GM18951 (cell line): ENCODE results near the gene TTYH3.

Experiments used
- POLR2A ChIP-seq: IDR thresholded peaks from 4 replicates; pipeline ENCODE4 v1.6.1; 2011; ENCODE audit warnings: mild to moderate bottlenecking; ENCODE audit not compliant: insufficient read length, insufficient read depth; ENCODE audit errors: extremely low read depth
- in situ Hi-C: fragments of 300-500 bp; cut with MboI; formaldehyde crosslinking; loops from one replicate; pipeline ENCODE4 v1.12.0; 2022; ENCODE audit warnings: low sequenced_read_pairs, mixed read lengths, inconsistent platforms; ENCODE audit not compliant: unreplicated experiment

Gene TTYH3

DNA sequence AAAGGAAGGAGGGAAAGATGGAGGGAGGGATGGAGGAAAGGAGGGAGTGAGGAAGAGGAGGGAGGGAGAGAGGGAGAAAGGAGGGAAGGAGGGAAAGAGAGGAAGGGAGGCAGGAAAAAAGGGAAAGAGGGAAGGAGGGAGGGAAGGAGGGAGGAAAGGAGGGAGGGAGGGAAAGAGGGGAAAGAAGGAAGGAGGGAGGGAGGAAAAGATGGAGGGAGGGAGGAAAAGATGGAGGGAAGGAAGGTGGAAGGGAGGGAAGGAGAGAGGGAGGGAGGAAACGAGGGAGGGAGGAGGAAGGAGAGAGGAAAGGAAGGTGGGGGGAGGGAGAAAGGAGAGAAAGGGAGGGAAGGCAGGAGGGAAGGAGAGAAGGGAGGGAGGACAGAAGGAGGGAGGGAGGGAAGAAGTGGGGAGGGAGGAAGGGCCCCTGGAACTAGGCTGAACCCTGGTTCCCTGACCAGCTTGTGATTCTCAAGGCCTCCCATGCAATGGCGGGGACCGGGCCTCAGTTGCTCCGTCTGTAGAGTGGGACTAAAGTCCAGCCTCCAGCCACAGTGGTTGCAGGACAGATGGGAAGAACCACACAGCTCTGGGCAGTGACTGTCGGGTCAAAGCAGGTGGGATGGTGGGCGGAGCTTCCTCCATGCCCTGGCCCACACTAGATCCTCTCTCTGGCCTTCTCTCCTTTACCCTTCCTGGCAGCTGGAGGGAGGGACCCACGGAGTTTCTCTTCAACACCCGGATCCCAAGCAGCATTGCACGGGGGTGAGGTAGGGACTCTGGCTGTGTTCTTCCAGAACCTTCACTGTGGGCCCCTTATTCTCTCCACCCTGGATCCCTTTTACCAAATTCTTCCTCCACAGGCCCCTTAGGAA, 4.3 kb upstream of the TTYH3 start:
- TF ChIP-seq POLR2A: no peak
- in situ Hi-C loops: no loop called here

GRCh38 chr7:2628130-2628482, 3.7 kb upstream of the TTYH3 start:
- in situ Hi-C loops: no loop called here
- TF ChIP-seq POLR2A: no peak

GRCh38 chr7:2628891-2629290, 2.9 kb upstream of the TTYH3 start:
- in situ Hi-C loops: no loop called here
- TF ChIP-seq POLR2A: no peak

- in situ Hi-C loops: no loop called here
- TF ChIP-seq POLR2A: no peak
Measured at GRCh38 chr7:2629746-2630681, 1.8 kb upstream of the TTYH3 start.

GRCh38 chr7:2632733-2633537, 1.1 kb downstream of the TTYH3 start:
- TF ChIP-seq POLR2A: peak; percentile 22
- in situ Hi-C loops: no loop called here

DNA sequence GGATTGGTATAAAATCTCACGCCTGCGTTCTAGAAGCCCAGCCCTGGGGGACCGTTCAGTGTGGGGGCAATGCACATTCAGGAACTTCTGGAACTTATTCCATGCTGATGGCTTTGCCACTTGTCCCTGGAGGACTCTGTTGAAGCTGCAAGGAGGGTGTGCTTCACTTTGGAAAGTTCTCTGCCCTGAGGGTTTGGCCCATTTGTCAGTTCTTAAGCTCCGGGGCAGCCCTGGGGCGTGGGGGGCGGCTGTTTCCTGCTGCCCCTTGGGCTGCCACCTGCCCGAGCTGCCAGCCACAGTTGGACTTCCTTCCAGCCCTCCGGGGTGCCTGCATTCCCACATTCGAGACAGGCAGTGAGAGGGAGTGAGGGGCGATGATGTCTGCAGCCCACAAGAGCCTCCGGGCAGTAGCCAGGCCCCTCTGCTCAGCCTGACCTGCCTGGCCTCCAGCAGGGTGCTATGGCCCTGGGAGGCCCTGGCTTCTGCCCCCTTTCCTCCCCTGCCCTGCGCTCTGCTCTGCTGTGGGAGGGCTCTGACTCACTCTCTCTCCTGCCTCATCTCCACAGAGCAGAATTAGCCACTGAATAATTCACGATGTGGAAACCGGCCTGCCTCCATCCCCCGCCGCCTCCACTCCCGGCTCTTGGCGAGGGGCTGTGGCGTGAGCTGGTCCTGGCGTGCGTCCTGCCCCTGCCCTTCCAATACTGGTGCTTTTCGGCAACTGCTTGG, 1.9 kb downstream of the TTYH3 start:
- in situ Hi-C loops: no loop called here
- TF ChIP-seq POLR2A: no peak

GRCh38 chr7:2634267-2635145, 2.7 kb downstream of the TTYH3 start:
- in situ Hi-C loops: no loop called here
- TF ChIP-seq POLR2A: no peak

GRCh38 chr7:2635148-2635668, 3.4 kb downstream of the TTYH3 start:
- in situ Hi-C loops: no loop called here
- no peak for TF ChIP-seq POLR2A

GRCh38 chr7:2635810-2636701, 4.3 kb downstream of the TTYH3 start:
- in situ Hi-C loops: no loop called here
- TF ChIP-seq POLR2A: no peak

- TF ChIP-seq POLR2A: no peak
- in situ Hi-C loops: no loop called here
Measured at GRCh38 chr7:2637066-2637471, 5.3 kb downstream of the TTYH3 start.
